Left renal cortex interstitium (tissue), 4 donors: ENCODE results near the gene KCNJ14. TPM values are rescaled to one million over a fixed set of nuclear protein-coding genes. Genes with fewer than 3 reads are reported as not detected.

Source experiments
- DNase-seq, 4 donors: peaks; one replicate each; pipeline ENCODE4 v3.0.0-alpha.2; 2013; ENCODE audit warnings: low read depth in 4 of 4, low spot score in 2 of 4, missing footprints in 1 of 4
- polyA plus RNA-seq, 4 donors: library from polyadenylated mRNA; unstranded; fragments of 120-200 nt; gene quantifications; one replicate each; pipeline ENCODE4 v1.2.1, GENCODE V29; 2013; ENCODE audit not compliant: insufficient read length in 4 of 4

Gene KCNJ14
- polyA plus RNA-seq, result 1 to 10 TPM in 2 of 4 donors, under 1 TPM in 2; 0.40 to 1.2 (median 0.85) TPM

- DNase-seq, result no peak
These were observed at the start of gene KCNJ14 for GRCh38 chr19:48455171-48455907. Gene KCNJ14 (plus strand): TSS chr19:48455574. CDS start chr19:48461725, 6,151 bp downstream.

GRCh38 chr19:48405850-48406249, 49.5 kb upstream of the KCNJ14 start:
- DNase-seq, result no peak

- DNase-seq, result no peak
These were observed 41.3 kb upstream of the KCNJ14 start for GRCh38 chr19:48413879-48414587.

GRCh38 chr19:48415395-48415794, 40.0 kb upstream of the KCNJ14 start:
- no peak for DNase-seq

- no peak for DNase-seq
These were observed 39.6 kb upstream of the KCNJ14 start for GRCh38 chr19:48415806-48416221.

GRCh38 chr19:48417421-48417820, 38.0 kb upstream of the KCNJ14 start:
- no peak for DNase-seq

GRCh38 chr19:48418317-48419064, 36.9 kb upstream of the KCNJ14 start:
- no peak for DNase-seq

- DNase-seq, result no peak
These were observed 36.0 kb upstream of the KCNJ14 start for GRCh38 chr19:48419158-48419920.

- no peak for DNase-seq
These were observed 33.8 kb upstream of the KCNJ14 start for GRCh38 chr19:48421548-48421947.

- DNase-seq, result no peak
These were observed 30.6 kb upstream of the KCNJ14 start for GRCh38 chr19:48424694-48425219.

- no peak for DNase-seq
These were observed 26.7 kb upstream of the KCNJ14 start for GRCh38 chr19:48428670-48429069.

- DNase-seq, result no peak
These were observed 22.0 kb upstream of the KCNJ14 start for GRCh38 chr19:48433337-48433736.

- DNase-seq, result no peak
These were observed 18.8 kb upstream of the KCNJ14 start for GRCh38 chr19:48436586-48436985.

- DNase-seq, result no peak
These were observed 13.9 kb upstream of the KCNJ14 start for GRCh38 chr19:48441360-48442050.

GRCh38 chr19:48442116-48443035, 13.0 kb upstream of the KCNJ14 start:
- no peak for DNase-seq

- DNase-seq, result no peak
These were observed 12.1 kb upstream of the KCNJ14 start for GRCh38 chr19:48443256-48443655.

GRCh38 chr19:48443731-48444128, 11.6 kb upstream of the KCNJ14 start:
- no peak for DNase-seq

- no peak for DNase-seq
These were observed 11.0 kb upstream of the KCNJ14 start for GRCh38 chr19:48444129-48444935.
